HG02642 (cell line): ENCODE results near the gene PRH1.

Experiments used
- ATAC-seq: cut with Tn5 transposase; IDR thresholded peaks from one replicate; pipeline ENCODE4 v1.9.1; 2021; ENCODE audit warnings: mild to moderate bottlenecking; ENCODE audit not compliant: unreplicated experiment, poor library complexity

The PRH1 gene

GRCh38 chr12:10884086-10884725, at the start of gene PRH1:
Gene PRH1 (minus strand): TSS chr12:10884255. CDS start chr12:10884217, 38 bp downstream.
- ATAC-seq, result no peak

GRCh38 chr12:10928746-10929286, 44.8 kb upstream of the PRH1 start, which contains the start of gene PRH2:
Gene PRH2 (plus strand): TSS chr12:10929236. CDS start chr12:10929274, 38 bp downstream.
- ATAC-seq, result no peak

- ATAC-seq, result no peak
Measured at GRCh38 chr12:10926269-10926668, 42.2 kb upstream of the PRH1 start.

- no peak for ATAC-seq
Measured at GRCh38 chr12:10919809-10920208, 35.8 kb upstream of the PRH1 start.

DNA sequence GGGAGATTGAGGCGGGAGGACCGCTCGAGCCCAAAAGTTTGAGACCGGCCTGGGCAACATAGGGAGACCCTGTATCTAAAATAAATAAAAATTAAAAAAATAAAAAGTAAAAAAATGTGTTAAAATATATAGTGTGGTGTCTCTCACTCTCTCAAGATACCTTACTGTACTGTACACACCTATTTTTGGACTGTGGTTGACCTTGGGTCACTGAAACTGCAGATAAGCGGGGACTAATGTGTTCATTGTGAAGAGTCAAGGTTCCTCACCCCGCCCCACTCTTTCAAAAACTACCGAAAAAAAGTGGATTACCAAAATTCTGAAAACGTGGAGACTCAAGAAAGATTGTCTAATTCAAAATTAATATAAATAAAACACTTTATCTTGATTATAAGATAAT, 26.3 kb upstream of the PRH1 start:
- ATAC-seq, result no peak

GRCh38 chr12:10909462-10909861, 25.4 kb upstream of the PRH1 start, which contains the start of gene TAS2R13:
Gene TAS2R13 (minus strand): TSS chr12:10909562. CDS start chr12:10909298, 264 bp downstream.
- ATAC-seq, result no peak

GRCh38 chr12:10904686-10905085, 20.6 kb upstream of the PRH1 start:
- ATAC-seq, result no peak

- no peak for ATAC-seq
Measured at GRCh38 chr12:10901427-10901826, 17.4 kb upstream of the PRH1 start.

- no peak for ATAC-seq
Measured at GRCh38 chr12:10900972-10901371, 16.9 kb upstream of the PRH1 start.

- ATAC-seq, result no peak
Measured at GRCh38 chr12:10900530-10900929, 16.5 kb upstream of the PRH1 start.

DNA sequence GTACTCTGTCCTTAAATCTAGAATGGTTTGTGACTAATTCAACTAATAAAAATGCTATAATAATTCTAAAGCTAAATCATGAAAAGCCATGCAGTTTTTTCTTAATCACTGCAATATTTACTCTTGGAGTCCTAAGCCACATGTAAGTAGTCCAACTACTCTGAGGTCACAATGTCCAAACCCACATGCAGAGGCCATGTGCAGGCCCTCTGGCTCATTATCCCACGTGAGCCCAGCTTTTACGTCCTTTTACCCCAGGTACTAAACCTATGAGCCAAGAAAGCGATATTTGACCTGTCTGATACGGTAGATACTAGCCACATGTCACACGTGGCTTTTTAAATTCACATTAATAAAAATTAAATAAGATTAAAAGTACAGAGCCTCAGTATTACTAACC, 12.8 kb upstream of the PRH1 start:
- no peak for ATAC-seq

DNA sequence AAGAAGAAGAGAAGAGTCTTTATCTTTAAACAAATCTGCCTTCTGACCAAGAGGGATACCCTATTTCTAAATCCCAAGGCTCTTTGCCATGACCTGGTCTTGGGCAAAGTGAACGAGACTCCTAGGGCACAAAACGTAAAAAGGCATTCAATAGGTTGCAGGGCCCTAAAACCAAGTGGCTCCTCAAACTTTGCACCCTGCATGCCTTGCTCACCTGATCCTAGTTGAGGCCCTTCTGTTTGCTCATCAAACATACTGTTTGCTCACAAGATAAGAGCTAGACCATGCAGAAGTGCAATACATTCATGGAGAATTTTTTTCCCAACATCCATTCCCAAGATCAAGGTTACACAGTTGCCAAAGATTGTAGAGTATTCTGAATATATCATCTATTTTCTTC, 7.9 kb upstream of the PRH1 start:
- ATAC-seq, result no peak

DNA sequence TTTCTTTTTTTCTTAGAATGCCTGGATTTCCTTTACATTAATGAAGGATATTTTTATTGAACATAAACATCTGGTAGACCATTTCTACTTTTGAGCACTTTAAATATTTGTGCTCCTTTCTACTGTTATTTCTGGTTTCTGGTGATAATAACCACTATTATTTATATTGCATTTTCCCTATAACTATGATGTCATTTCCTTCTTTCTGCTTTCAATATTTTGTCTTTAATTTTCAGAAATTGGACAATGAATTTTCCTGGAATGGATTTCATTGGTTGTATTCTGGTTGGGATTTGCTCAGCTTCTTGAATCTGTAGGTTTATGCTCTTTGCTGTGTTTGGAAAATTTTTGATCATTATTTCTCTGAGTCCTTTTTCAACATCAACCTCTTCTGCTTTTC, 5.2 kb upstream of the PRH1 start:
- no peak for ATAC-seq

- ATAC-seq, result no peak
Measured at GRCh38 chr12:10873378-10873777, 10.7 kb downstream of the PRH1 start.

GRCh38 chr12:10867381-10867780, 16.7 kb downstream of the PRH1 start:
- ATAC-seq, result no peak

GRCh38 chr12:10863512-10864218, 20.4 kb downstream of the PRH1 start:
- no peak for ATAC-seq

DNA sequence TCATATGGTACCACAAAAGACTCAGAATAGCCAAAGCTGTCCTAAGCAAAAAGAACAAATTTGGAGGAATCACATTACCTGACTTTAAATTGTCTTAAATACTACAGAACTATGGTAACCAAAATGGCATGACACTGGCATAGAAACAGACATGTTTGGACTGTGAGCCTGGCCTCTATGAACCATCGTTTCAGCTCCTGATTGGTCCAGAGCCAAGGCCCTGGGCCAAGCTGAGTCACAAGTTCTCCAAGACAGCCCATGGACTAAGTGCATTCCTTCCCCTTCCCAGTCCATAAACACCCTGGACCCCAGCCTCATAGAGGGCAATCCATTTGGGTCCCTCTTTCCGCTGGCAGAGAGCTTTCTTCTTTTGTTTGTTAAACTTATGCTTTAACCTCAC, 22.7 kb downstream of the PRH1 start:
- ATAC-seq, result no peak

DNA sequence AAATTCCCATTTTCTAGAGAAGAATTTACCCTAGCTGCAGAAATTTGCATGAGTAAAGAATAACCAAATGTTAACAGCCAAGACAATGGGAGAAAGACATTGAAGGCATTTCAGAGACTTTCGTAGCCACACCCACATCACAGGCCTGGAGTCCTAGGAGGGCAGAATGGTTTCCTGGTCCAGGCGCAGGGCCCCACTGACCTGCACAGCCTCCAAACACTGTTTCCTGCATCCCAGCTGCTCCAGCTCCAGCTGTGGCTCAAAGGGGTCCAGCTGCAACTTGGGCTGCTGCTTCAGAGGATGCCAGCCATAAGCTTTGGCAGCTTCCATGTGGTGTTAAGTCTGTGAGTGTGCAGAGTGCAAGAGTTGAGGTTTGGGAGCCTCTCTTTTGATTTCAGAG, 28.2 kb downstream of the PRH1 start:
- no peak for ATAC-seq

DNA sequence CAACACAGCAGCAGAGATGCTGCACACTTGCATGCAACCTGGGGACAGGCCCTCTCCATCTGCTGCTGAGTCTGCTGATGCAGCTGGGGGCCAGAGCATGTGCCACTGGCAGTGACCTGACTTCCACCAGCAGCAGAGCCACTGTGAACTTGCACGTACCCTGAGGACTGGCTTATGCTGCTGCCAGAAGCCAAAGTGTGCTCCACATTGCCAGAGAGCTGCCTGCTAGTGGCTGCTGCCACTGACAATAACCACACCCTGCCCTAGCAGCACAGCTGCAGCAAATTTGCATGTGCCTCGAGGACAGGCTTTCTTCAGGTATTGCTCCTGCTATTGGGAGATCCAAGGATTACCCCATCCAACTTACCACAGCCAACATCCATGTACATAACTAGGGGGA, 30.3 kb downstream of the PRH1 start:
- no peak for ATAC-seq

GRCh38 chr12:10851243-10851858, 32.7 kb downstream of the PRH1 start:
- no peak for ATAC-seq

GRCh38 chr12:10849425-10849878, 34.6 kb downstream of the PRH1 start, which contains the start of gene PRR4:
Gene PRR4 (minus strand): TSS chr12:10849475. CDS start chr12:10849437, 38 bp downstream.
- ATAC-seq, result no peak
